Activated CD8-positive, alpha-beta T cell treated with anti-CD3 and anti-CD28 coated beads for 36 hours (primary cell): ENCODE results near the gene CLDND2. TPM values are rescaled to one million over a fixed set of nuclear protein-coding genes. Genes with fewer than 3 reads are reported as not detected.

Experiments
- ATAC-seq: fragments of 200-7000 bp; cut with Tn5 transposase; one replicate; pipeline ENCODE4 v1.10.0; 2021; ENCODE audit warnings: mild to moderate bottlenecking, moderate library complexity
- CTCF ChIA-PET: fragments of 350-600 bp; sonication (Branson Sonifier 250); formaldehyde crosslinking; loops from one replicate; lab custom pipeline; 2021; ENCODE audit warnings: antibody characterized with exemption; lab: Charles Lee
- POLR2A ChIA-PET: fragments of 350-600 bp; sonication (Branson Sonifier 250); formaldehyde crosslinking; loops from one replicate; lab custom pipeline; 2021; ENCODE audit warnings: antibody characterized with exemption; lab: Charles Lee
- DNase-seq: peaks from one replicate; pipeline ENCODE4 v3.0.0-alpha.2; 2020
- H3K27ac Mint-ChIP-seq: one replicate; pipeline ENCODE4 v1.8.0; 2021; ENCODE audit warnings: mild to moderate bottlenecking, mixed read lengths
- H3K27me3 Mint-ChIP-seq: one replicate; pipeline ENCODE4 v1.8.0; 2021; ENCODE audit warnings: mixed read lengths
- H3K36me3 Mint-ChIP-seq: one replicate; pipeline ENCODE4 v1.8.0; 2021; ENCODE audit warnings: low read depth, mixed read lengths
- H3K4me1 Mint-ChIP-seq: one replicate; pipeline ENCODE4 v1.8.0; 2021; ENCODE audit warnings: low read depth, mixed read lengths
- H3K4me3 Mint-ChIP-seq: one replicate; pipeline ENCODE4 v1.8.0; 2021; ENCODE audit warnings: mild to moderate bottlenecking, moderate library complexity, mixed read lengths
- H3K9me3 Mint-ChIP-seq: one replicate; pipeline ENCODE4 v1.8.0; 2021; ENCODE audit warnings: mixed read lengths
- CTCF ChIP-seq: fragments of 200-600 bp; IDR thresholded peaks from one replicate; pipeline ENCODE4 v1.8.0; 2022; ENCODE audit warnings: antibody characterized with exemption, mild to moderate bottlenecking
- intact Hi-C: fragments of 100-400 bp; cut with micrococcal nuclease; formaldehyde crosslinking; loops from one replicate; pipeline ENCODE4 v1.10.0; 2022
- total RNA-seq, 2 experiments: library from RNA; stranded (reverse); gene quantifications; one replicate each; pipeline ENCODE4 v1.2.3, GENCODE V29; 2021

CLDND2 gene
- total RNA-seq, 2 experiments from 2014 or later: 5.0 to 5.4 TPM

- CTCF ChIA-PET: interaction anchor here (0.7 to 4.9 kb wide), 9 partner anchors 11 to 33 kb away, joined by 3 to 23 read pairs (median 4); no protein-coding TSS in a partner anchor
- DNase-seq: peak; percentile 40
- H3K27ac Mint-ChIP-seq: peak overlapping the region; percentile 98
These were observed 3.4 kb downstream of the CLDND2 start for GRCh38 chr19:51365211-51365964.

GRCh38 chr19:51364200-51365106 lies 4.3 kb downstream of the CLDND2 start:
- ATAC-seq (no peak), DNase-seq (no peak)
- peak overlapping the region; percentile 70 for H3K27ac Mint-ChIP-seq
- peaks cover 34% of the 10 kb centered on the region for H3K36me3 Mint-ChIP-seq
- no peak for TF ChIP-seq CTCF
- ChIA-PET CTCF (interaction anchor here (1.1 to 4.9 kb wide), 3 partner anchors 13 to 26 kb away, joined by 3 to 23 read pairs (median 7); no protein-coding TSS in a partner anchor), POLR2A (interaction anchor here (1.2 to 1.4 kb wide), 3 partner anchors 18 to 30 kb away, joined by 3 to 4 read pairs (median 3); no protein-coding TSS in a partner anchor)
- peak overlapping the region; percentile 65 for H3K4me3 Mint-ChIP-seq
- H3K4me1 Mint-ChIP-seq: peaks cover 46% of the 10 kb centered on the region
- no peaks in the 10 kb centered on the region for H3K9me3 Mint-ChIP-seq
- H3K27me3 Mint-ChIP-seq: no peaks in the 10 kb centered on the region
- intact Hi-C loops: no loop called here

More at GRCh38 chr19:51365211-51365964, 3.4 kb downstream of the CLDND2 start:
- no peak for ATAC-seq
- peak overlapping the region; percentile 98 for H3K4me3 Mint-ChIP-seq
- H3K9me3 Mint-ChIP-seq: no peaks in the 10 kb centered on the region
- H3K4me1 Mint-ChIP-seq: peaks cover 46% of the 10 kb centered on the region
- no peaks in the 10 kb centered on the region for H3K27me3 Mint-ChIP-seq
- peaks cover 36% of the 10 kb centered on the region for H3K36me3 Mint-ChIP-seq
- POLR2A ChIA-PET: interaction anchor here (0.7 to 1.7 kb wide), 6 partner anchors 11 to 42 kb away, joined by 3 to 6 read pairs (median 4); no protein-coding TSS in a partner anchor
- TF ChIP-seq CTCF: no peak
- intact Hi-C loops: no loop called here

DNA sequence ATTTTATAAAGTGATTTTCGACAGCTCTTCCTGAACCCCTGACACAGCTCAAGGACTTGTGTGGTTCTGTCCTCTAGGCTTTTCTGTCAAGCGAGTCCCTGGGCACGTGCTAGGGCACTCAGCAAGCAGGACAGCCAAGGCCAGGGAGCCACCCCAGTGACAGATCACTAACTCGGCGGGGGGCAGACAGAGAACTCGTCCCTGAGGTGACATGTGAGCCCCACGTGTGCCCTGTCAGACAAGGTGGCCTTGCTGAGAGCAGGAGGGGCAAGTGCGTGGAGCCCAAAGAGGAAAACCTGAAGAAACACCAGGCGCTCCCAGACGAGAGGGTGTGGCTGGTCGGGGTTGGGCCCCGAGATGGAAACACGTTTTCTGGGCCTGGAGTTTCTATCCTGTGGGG lies 7.6 kb downstream of the CLDND2 start:
- Mint-ChIP-seq H3K27me3 (no peaks in the 10 kb centered on the region), H3K4me1 (peaks cover 48% of the 10 kb centered on the region), H3K27ac (no peak overlapping the region), H3K9me3 (no peaks in the 10 kb centered on the region), H3K4me3 (no peak overlapping the region), H3K36me3 (peaks cover 32% of the 10 kb centered on the region)
- intact Hi-C loops: no loop called here
- POLR2A ChIA-PET: no interaction called here
- CTCF ChIA-PET: interaction anchor here (0.8 kb wide), 1 partner anchor 79 kb away, joined by 3 read pairs; no protein-coding TSS in a partner anchor
- DNase-seq: no peak
- TF ChIP-seq CTCF: no peak
- ATAC-seq: no peak

DNA sequence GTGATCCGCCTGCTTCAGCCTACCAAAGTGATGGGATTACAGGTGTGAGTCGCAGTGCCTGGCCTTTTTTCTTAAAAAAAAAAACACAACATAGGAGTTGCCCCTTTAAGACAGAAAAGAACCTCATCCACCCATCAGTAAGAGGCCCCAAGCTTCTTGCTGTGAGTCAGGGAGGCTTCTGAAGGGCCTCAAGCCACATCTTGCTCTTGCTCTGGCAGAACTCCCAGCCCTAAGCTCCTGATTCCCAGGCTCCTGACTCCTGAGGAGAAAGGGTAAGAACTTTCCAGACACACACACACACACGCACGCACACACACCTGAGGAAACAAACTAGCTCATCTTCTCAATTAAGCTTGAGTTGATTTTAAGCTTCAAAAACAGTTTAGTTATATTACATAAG lies 9.5 kb downstream of the CLDND2 start:
- Mint-ChIP-seq H3K4me3 (no peak overlapping the region), H3K9me3 (no peaks in the 10 kb centered on the region), H3K27ac (peak overlapping the region; percentile 57), H3K4me1 (peaks cover 51% of the 10 kb centered on the region), H3K36me3 (peaks cover 31% of the 10 kb centered on the region), H3K27me3 (no peaks in the 10 kb centered on the region)
- ATAC-seq: no peak
- TF ChIP-seq CTCF: no peak
- CTCF ChIA-PET: interaction anchor here (0.5 to 1.6 kb wide), 11 partner anchors 9 to 156 kb away, joined by 3 to 4 read pairs (median 3); partner anchors contain the start of genes LIM2, NKG7 and SIGLEC10
- DNase-seq: no peak
- POLR2A ChIA-PET: interaction anchor here (1.1 to 1.2 kb wide), 4 partner anchors 9 to 17 kb away, joined by 3 to 4 read pairs (median 3); partner anchors contain the start of genes NKG7 and VSIG10L
- intact Hi-C loops: no loop called here
